Left lobe of liver (tissue), 2 donors: ENCODE measurements around the gene WDR6. TPM values are rescaled to one million over a fixed set of nuclear protein-coding genes. Genes with fewer than 3 reads are reported as not detected.

Experiments
- ATAC-seq: fragments of 200-7000 bp; cut with Tn5 transposase; one replicate; pipeline ENCODE4 v1.9.1; 2020; ENCODE audit warnings: mild to moderate bottlenecking, moderate library complexity
- DNase-seq: peaks from one replicate; pipeline ENCODE4 v3.0.0-alpha.2; 2020; ENCODE audit warnings: low spot score
- total RNA-seq: library from RNA; stranded (reverse); gene quantifications from one replicate; pipeline ENCODE4 v1.2.1, GENCODE V29; 2021
- donor health status: DM: no; HTN: no; CAD: no; lungs with moderate emphysema.
- donor health status: DM: no; HTN: yes; CAD: no.

The WDR6 gene
- 79.5 TPM for total RNA-seq

- DNase-seq = peak; percentile 98
- peak; percentile 90 for ATAC-seq
Measured at GRCh38 chr3:49007068-49007770, at the start of gene WDR6. TSS of gene WDR6 (plus strand) at chr3:49007391. CDS start at chr3:49007432, 41 bp downstream.

- no peak for ATAC-seq
- no peak for DNase-seq
Measured at GRCh38 chr3:48960841-48961413, 46.3 kb upstream of the WDR6 start.

GRCh38 chr3:48962340-48962739 lies 44.9 kb upstream of the WDR6 start:
- no peak for ATAC-seq
- DNase-seq = no peak

- ATAC-seq (no peak), DNase-seq (no peak)
Measured at GRCh38 chr3:48962939-48963338, 44.3 kb upstream of the WDR6 start.

GRCh38 chr3:48963591-48963990 lies 43.6 kb upstream of the WDR6 start:
- ATAC-seq (no peak), DNase-seq (no peak)

GRCh38 chr3:48966367-48966766 lies 40.8 kb upstream of the WDR6 start:
- no peak for DNase-seq
- no peak for ATAC-seq

GRCh38 chr3:48966876-48967361 lies 40.3 kb upstream of the WDR6 start:
- ATAC-seq (no peak), DNase-seq (no peak)

- no peak for ATAC-seq
- no peak for DNase-seq
Measured at GRCh38 chr3:48970586-48970985, 36.6 kb upstream of the WDR6 start.

GRCh38 chr3:48974076-48974864 lies 32.9 kb upstream of the WDR6 start:
- no peak for ATAC-seq
- DNase-seq = no peak

- DNase-seq (no peak), ATAC-seq (no peak)
Measured at GRCh38 chr3:48979451-48979850, 27.7 kb upstream of the WDR6 start.

GRCh38 chr3:48980295-48980694 lies 26.9 kb upstream of the WDR6 start:
- DNase-seq = no peak
- ATAC-seq = no peak

GRCh38 chr3:48982016-48982415 lies 25.2 kb upstream of the WDR6 start:
- DNase-seq = no peak
- ATAC-seq = no peak

- DNase-seq (no peak), ATAC-seq (no peak)
Measured at GRCh38 chr3:48982686-48983085, 24.5 kb upstream of the WDR6 start.

GRCh38 chr3:48983096-48983495 lies 24.1 kb upstream of the WDR6 start:
- DNase-seq = no peak
- no peak for ATAC-seq

- ATAC-seq (no peak), DNase-seq (no peak)
Measured at GRCh38 chr3:48984663-48985062, 22.5 kb upstream of the WDR6 start.

GRCh38 chr3:48985831-48986376 lies 21.3 kb upstream of the WDR6 start:
- ATAC-seq = no peak

GRCh38 chr3:48989126-48989795 lies 17.9 kb upstream of the WDR6 start:
- DNase-seq = no peak
- no peak for ATAC-seq

More at GRCh38 chr3:48985831-48986376, 21.3 kb upstream of the WDR6 start:
- DNase-seq = no peak

GRCh38 chr3:48989796-48990635 lies 17.2 kb upstream of the WDR6 start, which contains the start of gene P4HTM:
TSS of gene P4HTM (plus strand) at chr3:48990241. CDS start at chr3:48990257, 16 bp downstream.
- DNase-seq (peak; percentile 70), ATAC-seq (peak; percentile 89)

- peak; percentile 5 for ATAC-seq
- peak; percentile 48 for DNase-seq
Measured at GRCh38 chr3:48990636-48991469, 16.3 kb upstream of the WDR6 start.
